ENCODE data around the gene ANXA6. TPM values are rescaled to one million over a fixed set of nuclear protein-coding genes. Genes with fewer than 3 reads are reported as not detected.
A peak's percentile ranks its signal among the peaks of the same experiment; 100 is the strongest.

The ANXA6 gene
- total RNA-seq, 1 donor from 2014 or later = 123 TPM

DNA sequence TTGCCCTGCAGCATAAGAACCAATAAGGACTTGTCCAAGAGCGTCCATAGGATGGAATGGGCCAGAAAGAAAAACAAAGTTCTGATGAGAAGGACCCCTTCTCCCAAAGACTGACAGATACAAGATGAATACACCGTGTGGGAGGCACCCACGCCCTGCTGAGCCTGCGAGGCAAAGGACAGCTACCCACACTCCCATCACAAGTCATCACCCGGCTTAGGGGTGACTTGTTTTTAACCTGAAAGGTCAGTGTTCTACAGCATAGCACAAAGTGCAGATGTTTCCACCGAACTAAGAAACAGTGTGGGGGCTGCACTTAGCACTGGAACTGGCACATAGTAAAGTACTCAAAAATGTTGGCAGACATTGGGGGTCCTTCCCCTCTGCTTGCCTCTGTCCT, 90.7 kb downstream of the ANXA6 start:
- DNase-seq (ENCODE audit: low spot score) = no peak

- no peak for DNase-seq (ENCODE audit: low spot score)
Measured at GRCh38 chr5:151065609-151066008, 92.0 kb downstream of the ANXA6 start.

- DNase-seq (ENCODE audit: low spot score) = no peak
Measured at GRCh38 chr5:151064916-151065499, 92.6 kb downstream of the ANXA6 start.

- no peak for DNase-seq (ENCODE audit: low spot score)
Measured at GRCh38 chr5:151063142-151063989, 94.2 kb downstream of the ANXA6 start.

GRCh38 chr5:151062405-151063141, 95.0 kb downstream of the ANXA6 start:
- DNase-seq (ENCODE audit: low spot score) = no peak

GRCh38 chr5:151060742-151061141, 96.8 kb downstream of the ANXA6 start:
- DNase-seq (ENCODE audit: low spot score) = no peak

GRCh38 chr5:151058891-151059489, 98.6 kb downstream of the ANXA6 start:
- no peak for DNase-seq (ENCODE audit: low spot score)

DNA sequence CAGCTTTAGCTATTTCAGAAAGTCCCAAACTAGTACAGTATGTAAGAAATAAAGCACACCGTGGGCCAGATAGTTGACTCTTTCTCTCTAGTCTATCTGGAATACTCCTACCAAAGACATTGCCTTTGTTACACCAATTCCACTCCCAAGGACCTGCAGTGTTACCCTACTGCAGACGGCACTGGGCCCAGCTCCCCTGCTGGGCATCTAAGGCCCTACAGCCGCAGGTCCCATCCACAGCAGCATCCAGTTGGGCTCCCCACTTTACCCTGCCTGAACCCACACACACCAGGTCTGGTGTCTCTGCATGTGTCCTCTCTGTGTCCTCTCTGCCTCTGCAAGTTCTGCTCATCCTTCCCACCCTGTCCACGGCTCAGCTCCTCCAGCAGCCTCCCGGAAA, 99.3 kb downstream of the ANXA6 start:
- no peak for DNase-seq (ENCODE audit: low spot score)

- DNase-seq (ENCODE audit: low spot score) = no peak
Measured at GRCh38 chr5:151056379-151057325, 100.9 kb downstream of the ANXA6 start.

DNA sequence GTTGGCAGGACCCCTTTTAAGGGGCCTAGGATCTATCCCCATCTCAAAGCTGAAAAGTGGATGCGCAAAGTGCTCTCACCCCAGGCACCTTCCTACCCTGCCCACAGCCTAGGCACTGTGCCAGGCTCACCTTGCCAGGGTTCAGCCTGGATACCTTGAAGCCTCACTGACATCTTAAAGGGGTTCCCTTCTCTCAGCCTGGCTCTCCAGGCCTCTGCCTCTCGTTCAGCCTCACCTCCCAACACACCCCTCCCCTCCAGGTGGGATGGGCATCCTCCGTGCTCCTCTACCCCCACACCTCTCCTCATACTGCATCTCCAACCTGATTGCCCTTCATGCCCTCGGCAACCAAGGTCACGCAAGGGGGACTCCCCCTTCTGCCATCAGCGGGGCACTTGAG, 102.2 kb downstream of the ANXA6 start:
- DNase-seq (ENCODE audit: low spot score) = no peak

- no peak for DNase-seq (ENCODE audit: low spot score)
Measured at GRCh38 chr5:151054709-151055108, 102.9 kb downstream of the ANXA6 start.

GRCh38 chr5:151053796-151054462, 103.7 kb downstream of the ANXA6 start:
- DNase-seq (ENCODE audit: low spot score) = no peak

DNA sequence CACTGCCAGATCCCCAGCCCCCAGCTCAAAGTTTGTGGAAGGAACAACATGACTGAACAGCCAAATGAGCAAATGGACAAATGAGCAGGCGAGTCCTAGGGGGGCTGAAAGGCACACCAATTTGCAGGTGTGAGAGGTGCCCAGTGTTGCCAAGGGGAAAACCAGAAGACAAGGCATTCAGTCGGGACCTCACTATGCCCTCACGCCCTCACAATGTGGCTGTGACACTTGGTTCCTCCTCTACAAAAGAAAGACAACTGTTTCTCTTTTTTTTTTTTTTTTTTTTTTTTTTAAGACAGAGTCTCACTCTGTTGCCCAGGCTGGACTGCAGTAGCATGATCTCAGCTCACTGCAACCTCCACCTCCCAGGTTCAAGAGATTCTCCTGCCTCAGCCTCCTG, 104.7 kb downstream of the ANXA6 start:
- DNase-seq (ENCODE audit: low spot score) = no peak

DNA sequence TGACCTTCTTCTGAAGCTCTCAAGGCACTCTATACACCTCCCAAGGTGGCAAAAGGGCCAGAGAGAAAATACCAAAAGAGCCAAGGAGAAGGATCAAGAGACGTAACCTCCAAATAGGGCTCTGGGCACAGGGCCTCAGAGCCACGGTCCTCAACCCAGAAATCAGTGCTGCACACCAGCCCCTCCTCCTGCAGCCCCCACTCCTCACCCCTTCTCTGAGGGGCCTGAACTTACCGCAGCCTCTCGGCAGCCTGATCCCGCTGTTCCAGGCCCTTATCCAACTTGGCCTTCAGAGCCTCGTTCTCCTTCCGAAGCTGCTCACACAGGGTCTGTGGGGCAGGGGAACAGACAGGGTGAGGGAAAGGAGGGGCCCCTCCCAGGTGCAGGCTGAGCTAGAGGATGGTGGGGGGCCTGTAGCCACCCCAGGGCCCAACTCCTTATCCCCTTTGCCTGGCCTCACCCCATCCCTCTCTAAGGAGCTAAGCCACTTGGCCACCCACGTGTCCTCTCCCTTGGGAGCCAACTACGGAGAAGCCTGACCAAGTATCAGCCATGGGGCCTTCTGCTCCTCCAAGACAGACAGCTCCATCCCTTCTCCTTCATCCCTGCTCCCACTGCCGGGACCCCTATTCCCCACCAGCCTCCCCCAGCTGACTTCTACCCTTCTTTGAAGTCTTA, 105.5 kb downstream of the ANXA6 start:
- no peak for DNase-seq (ENCODE audit: low spot score)

DNA sequence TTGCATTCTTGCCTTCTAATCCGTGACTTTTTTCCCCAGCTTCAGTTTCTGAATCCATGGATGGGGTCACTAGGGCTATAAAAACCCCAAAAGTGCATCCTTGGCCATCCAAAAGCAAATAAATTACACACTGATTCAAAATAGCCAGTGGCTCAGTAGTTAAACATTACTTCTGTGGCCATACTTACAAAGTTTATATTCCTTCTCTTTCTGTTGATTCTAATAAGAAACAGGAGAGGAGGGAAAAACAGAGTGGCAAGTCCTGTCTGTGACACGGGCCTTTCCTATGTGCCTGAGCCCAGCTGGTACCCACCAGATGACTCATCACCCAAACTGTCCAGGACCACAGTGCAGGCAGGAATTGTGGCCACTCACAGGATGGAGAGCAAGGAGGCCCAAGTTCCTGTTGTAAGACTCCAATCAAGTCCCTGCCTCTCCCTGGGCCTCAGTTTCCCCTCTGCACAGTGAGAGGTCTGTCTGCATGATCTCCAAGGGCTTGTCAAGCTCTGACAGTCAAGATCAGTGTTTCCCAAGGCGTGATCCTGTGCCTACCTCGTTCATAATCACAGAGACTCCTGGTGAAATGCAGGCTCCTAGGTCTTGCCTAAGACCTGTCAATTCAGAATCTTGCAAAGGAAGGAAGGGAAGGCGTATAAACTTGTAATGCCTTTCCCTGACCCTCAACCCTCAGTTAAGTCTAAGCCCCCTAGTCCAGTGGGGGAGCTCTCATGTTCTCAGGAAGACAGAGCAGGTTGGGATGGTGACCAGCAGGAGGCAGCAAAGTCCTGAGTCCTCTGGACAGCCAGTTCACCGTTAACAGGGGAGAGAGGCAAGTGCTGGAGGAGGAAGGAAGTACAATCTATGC, 106.3 kb downstream of the ANXA6 start:
- DNase-seq (ENCODE audit: low spot score) = peak; percentile 84
